PFSK-1 (cell line): ENCODE data around the gene APLP2.

ENCODE experiments used
- FOXP2 ChIP-seq: optimal IDR thresholded peaks from 2 replicates; pipeline ENCODE3; 2011; ENCODE audit warnings: borderline replicate concordance, control low read depth, inconsistent platforms; ENCODE audit not compliant: insufficient read depth; ENCODE audit errors: extremely low read length, extremely low read depth
- POLR2AphosphoS5 ChIP-seq: IDR thresholded peaks from 2 replicates; pipeline ENCODE4 v1.6.1; 2012; ENCODE audit warnings: low read depth, mild to moderate bottlenecking, control low read depth, low read length, moderate library complexity
- REST ChIP-seq, 2 experiments: IDR thresholded peaks; 2 replicates each; pipeline versions ENCODE4 v1.6.1 to v1.8.0; 2011 to 2012; ENCODE audit warnings: low read depth in 2 of 2, low read length in 2 of 2, control low read depth in 1 of 2, inconsistent platforms in 1 of 2, mild to moderate bottlenecking in 1 of 2, moderate library complexity in 1 of 2; ENCODE audit not compliant: insufficient read depth in 1 of 2
- SIN3A ChIP-seq: IDR thresholded peaks from 2 replicates; pipeline ENCODE4 v1.6.1; 2012; ENCODE audit warnings: mild to moderate bottlenecking, low read length, moderate library complexity, borderline replicate concordance; ENCODE audit not compliant: insufficient read depth
- TAF1 ChIP-seq: IDR thresholded peaks from 2 replicates; pipeline ENCODE4 v1.6.1; 2012; ENCODE audit warnings: low read length, control low read depth, borderline replicate concordance; ENCODE audit not compliant: insufficient read depth

APLP2 gene

GRCh38 chr11:130042093-130042591 is 27.6 kb upstream of the APLP2 start:
- no peak for TF ChIP-seq SIN3A
- TF ChIP-seq FOXP2, result no peak
- no peak for TF ChIP-seq TAF1
- TF ChIP-seq REST (IDR thresholded peaks at IDR 0.05; ENCODE audit: insufficient read depth in 1 of 2, low read depth in 2 of 2, low read length in 2 of 2), result no peak
- no peak for TF ChIP-seq POLR2AphosphoS5

GRCh38 chr11:130043575-130043974 is 26.1 kb upstream of the APLP2 start:
- no peak for TF ChIP-seq SIN3A
- no peak for TF ChIP-seq POLR2AphosphoS5
- TF ChIP-seq REST (IDR thresholded peaks at IDR 0.05; ENCODE audit: insufficient read depth in 1 of 2, low read depth in 2 of 2, low read length in 2 of 2), result no peak
- no peak for TF ChIP-seq TAF1
- no peak for TF ChIP-seq FOXP2

- no peak for TF ChIP-seq TAF1
- TF ChIP-seq POLR2AphosphoS5, result no peak
- no peak for TF ChIP-seq SIN3A
- TF ChIP-seq REST (IDR thresholded peaks at IDR 0.05; ENCODE audit: insufficient read depth in 1 of 2, low read depth in 2 of 2, low read length in 2 of 2), result no peak
- no peak for TF ChIP-seq FOXP2
These were observed 22.6 kb upstream of the APLP2 start for GRCh38 chr11:130047141-130047540.

- TF ChIP-seq TAF1 (no peak), REST (IDR thresholded peaks at IDR 0.05; ENCODE audit: insufficient read depth in 1 of 2, low read depth in 2 of 2, low read length in 2 of 2) (no peak), FOXP2 (no peak), POLR2AphosphoS5 (no peak), SIN3A (no peak)
These were observed 20.3 kb upstream of the APLP2 start for GRCh38 chr11:130049328-130049771.

- no peak for TF ChIP-seq FOXP2
These were observed 19.4 kb upstream of the APLP2 start for GRCh38 chr11:130050257-130050656.
